Caki2 (cell line): ENCODE data around the gene LCE7A. TPM values are rescaled to one million over a fixed set of nuclear protein-coding genes. Genes with fewer than 3 reads are reported as not detected.

Experiments
- DNase-seq: peaks from one replicate; pipeline ENCODE4 v3.0.0-alpha.2; 2015; ENCODE audit warnings: low read depth
- in situ Hi-C: cut with HindIII; loops from 2 replicates; pipeline ENCODE4 v1.10.0; 2016; ENCODE audit warnings: low sequenced_read_pairs, low pct_unique_long_range_greater_than_20kb, mixed read lengths
- total RNA-seq: library from RNA; depleted of rRNA; stranded (reverse); fragments of >200 nt; shearing (Covaris generic); gene quantifications from 2 replicates; pipeline ENCODE4 v1.2.3, GENCODE V29; 2014; ENCODE audit warnings: low replicate concordance

Gene LCE7A
- total RNA-seq, 1 experiment from 2014 or later: not detected

DNA sequence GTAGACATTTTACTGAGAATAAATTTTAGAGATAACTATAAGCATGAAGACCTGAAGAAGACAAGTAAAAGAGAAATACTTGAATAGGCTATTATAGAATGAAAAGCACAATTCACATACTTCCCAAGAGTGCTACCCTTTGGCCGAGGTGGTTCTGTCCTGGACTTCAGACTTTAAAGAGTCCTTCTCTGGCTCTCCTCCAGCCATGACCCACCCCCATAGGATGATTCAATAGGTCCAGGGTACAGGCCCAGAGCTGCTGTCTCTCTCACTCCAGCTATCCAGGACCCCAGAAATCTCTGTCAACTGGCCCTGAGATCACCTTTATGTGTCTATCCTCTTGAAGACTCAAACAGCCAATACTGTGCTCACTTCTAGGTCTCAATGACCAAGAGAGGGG, 17.0 kb downstream of the LCE7A start:
- no peak for DNase-seq
- in situ Hi-C loops: no loop called here

GRCh38 chr1:152878042-152878441, 18.2 kb downstream of the LCE7A start, which contains the start of gene SMCP:
Gene SMCP (plus strand): TSS chr1:152878322. CDS start chr1:152884423, 6,101 bp downstream.
- in situ Hi-C loops: no loop called here

DNA sequence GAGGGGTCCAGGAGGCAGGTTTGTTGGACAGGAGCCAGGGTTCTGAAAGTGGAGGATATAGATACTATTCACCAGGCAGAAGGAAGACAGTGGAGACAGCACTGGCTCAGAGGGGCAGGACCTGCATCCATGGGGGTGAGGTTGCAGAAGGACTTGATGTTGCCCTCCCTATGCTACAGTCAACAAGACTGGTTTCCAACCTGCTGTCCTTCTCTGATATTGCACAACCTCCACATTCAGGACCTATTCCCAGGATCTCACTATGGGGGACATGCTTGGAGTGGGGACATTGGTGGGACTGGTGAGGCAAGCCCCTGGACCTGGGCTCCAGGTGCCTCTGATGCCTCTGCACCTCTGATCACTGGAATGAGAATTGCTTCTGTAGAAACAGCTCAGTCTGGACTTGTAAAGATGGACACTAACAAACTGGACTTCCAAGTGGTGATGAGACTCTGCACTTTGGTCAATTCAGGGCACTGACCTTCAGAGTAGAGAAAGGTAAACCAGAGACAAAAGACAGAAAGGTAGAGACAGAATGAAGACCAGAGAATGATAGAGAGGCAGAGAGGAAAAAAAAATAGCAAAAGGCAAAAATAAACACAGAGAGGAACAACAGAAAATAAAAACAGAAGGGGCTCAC, 19.9 kb downstream of the LCE7A start:
- in situ Hi-C loops: no loop called here
- no peak for DNase-seq

More at GRCh38 chr1:152878042-152878441, 18.2 kb downstream of the LCE7A start, which contains the start of gene SMCP:
- DNase-seq: no peak

DNA sequence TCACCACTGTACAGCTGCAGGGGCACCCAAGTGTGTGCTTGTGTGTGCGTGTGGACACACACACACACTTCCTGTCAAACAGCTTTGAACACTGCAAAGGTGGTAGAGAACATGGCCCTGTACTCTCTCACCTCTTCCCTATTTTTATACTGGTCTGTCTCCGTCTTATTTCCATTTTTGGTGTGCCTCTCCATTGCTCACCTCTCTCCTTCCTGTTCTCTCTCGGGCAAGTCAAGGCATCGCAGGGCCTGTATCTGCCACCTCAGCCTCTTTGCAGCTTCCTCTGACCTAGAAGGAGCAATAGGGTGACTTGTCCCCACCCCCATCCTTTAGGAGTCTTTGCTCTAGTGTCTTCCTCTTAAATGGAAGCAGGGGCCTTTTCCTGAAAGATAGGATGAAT, 20.5 kb downstream of the LCE7A start:
- no peak for DNase-seq
- in situ Hi-C loops: no loop called here

- no peak for DNase-seq
- in situ Hi-C loops: no loop called here
These were observed 21.1 kb downstream of the LCE7A start for GRCh38 chr1:152880907-152881306.

- in situ Hi-C loops: no loop called here
- no peak for DNase-seq
These were observed 24.3 kb downstream of the LCE7A start for GRCh38 chr1:152884085-152884484.

GRCh38 chr1:152884506-152884905, 24.7 kb downstream of the LCE7A start:
- DNase-seq: no peak
- in situ Hi-C loops: no loop called here

DNA sequence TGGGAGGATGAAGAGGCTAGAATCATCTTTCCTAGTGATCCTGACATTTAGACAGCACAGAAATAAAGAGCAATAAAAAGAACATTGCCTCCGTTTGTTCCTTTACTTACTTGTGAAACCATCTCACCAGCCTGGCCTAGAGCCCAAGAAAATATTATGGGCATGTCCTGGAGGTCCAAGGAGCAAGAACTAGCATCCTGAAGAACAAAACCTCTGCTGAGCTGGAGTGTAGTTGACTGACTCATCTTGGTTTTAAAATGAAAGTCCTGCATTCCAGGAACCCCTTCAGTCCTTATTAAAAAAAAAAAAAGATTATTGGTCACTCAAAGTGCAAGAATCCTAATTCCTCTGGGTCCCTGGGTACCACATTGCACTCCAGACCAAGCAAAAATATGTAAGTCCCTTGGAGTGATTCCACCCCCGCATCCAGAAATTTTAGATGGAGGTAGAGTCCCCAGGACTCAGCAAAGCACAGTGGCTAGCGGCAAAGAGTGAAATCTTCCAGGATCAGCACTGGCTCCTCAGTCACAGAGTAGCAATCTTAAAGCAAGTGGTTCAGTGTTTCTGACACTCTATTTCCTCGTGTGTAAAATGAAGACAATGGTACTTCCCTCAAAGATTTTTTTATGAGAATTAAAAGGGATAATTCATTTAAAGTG, 25.3 kb downstream of the LCE7A start:
- DNase-seq: no peak
- in situ Hi-C loops: no loop called here

GRCh38 chr1:152886085-152886484, 26.3 kb downstream of the LCE7A start:
- DNase-seq: no peak
- in situ Hi-C loops: no loop called here

DNA sequence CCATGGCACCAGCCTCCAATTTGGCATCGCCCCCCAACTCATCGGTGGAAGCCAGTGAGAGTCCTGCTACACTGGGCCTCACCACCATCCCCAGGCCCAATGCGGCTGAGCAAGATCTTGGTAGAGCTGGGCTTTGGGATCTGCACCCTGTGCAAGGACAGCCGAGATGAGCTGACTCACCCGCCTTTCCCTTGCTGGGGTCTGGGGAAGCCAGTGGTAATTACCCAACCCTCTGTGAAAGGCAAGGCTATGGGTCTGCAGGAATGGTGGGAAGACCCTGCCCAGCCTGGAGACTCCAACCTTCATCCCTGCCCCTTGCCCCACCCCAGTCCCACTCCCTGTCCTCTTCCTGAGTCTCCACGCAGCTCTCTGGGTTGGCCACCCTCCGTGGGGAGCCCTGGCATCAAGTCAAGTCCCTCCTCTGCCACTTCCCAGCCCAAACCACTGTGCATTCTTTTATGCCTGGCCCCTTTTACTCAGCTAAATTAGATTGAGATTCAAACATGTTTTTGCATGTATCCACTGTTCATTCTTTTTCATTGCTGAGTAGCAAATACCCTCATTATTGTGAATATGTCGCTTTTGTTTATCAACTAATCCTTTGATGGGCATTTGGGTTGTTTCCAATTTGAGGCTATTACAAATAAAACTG, 27.1 kb downstream of the LCE7A start:
- in situ Hi-C loops: no loop called here
- no peak for DNase-seq

DNA sequence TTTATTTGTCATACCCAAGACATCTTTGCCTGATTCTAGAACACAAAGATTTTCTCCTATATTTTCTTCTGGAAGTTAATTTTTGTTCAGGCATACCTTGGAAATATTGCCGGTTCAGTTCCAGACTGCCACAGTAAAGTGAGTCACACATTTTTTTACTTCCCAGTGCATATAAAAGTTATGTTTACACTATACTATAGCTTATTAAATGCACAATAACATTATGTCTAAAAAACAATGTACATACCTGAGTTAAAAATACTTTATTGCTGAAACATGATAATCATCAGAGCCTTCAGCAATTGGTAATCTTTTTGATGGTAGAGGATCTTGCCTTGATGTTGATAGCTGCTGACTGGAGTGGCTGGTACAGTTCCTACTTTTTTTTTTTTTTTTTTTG, 28.3 kb downstream of the LCE7A start:
- in situ Hi-C loops: no loop called here
- DNase-seq: no peak

DNA sequence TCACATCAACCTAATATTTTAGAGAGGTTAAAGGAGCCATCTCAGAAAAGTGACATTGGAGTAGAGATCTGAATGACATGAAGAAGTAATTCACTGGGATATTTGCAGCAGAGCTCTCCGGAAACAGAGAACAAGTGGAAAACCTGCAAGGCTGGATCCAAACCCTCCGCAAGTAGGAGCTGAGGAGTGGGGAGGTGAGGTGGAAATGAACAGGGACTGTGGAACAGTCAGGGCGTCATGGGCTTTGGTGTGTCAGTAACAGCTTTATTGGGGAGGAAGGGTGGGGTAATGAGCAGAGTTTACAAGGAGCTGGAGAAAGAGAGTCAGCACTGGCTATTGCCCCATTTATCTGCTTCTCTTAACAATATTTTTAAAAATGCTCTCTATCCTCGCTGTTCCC, 39.2 kb downstream of the LCE7A start:
- in situ Hi-C loops: no loop called here

DNA sequence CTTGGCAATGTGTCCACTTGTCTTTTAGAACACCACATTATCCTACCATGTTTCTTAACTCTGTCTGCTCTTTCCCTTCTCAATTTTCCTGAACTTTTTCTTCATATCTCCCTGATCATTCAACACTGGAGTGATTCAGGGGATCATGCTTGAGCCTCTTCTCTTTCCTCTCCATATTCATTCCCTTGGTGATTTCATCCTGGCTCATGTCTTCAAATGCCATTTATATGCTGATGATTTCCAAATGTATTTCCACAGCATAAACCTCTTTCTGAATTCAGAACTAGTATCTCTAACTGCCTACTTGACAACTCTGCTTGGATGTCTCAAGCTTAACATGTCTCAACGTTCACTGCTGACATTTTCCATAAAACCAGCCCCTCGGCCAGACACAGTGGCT, 40.1 kb downstream of the LCE7A start:
- in situ Hi-C loops: no loop called here
- DNase-seq: no peak

More for the DNA sequence above, 39.2 kb downstream of the LCE7A start:
- DNase-seq: no peak

DNA sequence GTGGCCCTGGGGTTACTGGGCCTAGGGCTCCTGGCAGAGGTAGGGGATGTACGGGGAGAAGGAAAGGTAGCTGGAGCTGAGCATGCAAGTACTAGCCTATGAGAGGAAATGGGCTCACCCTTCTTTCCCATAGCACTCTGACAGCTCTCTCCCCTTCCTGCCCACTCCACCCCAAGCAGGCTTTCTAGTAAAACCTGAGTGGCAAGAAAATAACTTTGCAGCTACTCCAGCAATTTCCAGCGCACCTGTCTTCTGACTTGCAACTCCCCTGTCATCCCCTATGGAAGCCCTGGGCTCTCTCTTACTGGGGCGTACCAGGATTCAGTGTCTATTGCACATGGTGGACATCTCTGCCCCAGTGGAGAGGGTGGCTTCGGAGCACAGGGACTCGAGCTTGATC, 41.8 kb downstream of the LCE7A start:
- in situ Hi-C loops: no loop called here
- no peak for DNase-seq

DNA sequence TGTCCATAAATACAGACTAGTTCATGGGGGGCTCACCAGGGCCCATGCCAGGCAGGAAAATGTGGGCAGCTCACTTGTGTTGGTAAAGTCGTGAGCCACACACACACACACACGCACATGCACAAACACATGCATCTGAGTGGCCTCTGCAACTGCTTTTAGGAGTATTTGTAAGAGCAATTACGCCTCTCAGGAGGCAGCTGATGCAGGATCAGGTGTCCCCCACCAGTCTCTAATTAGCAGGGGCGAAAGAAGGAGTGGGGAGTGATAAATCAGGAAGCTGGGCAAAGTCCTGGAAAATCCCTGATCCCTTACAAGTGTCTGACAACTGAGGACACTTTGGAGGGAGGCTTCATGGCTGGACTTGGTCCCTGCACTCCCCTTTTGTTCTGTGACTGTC, 42.8 kb downstream of the LCE7A start:
- no peak for DNase-seq
- in situ Hi-C loops: no loop called here

DNA sequence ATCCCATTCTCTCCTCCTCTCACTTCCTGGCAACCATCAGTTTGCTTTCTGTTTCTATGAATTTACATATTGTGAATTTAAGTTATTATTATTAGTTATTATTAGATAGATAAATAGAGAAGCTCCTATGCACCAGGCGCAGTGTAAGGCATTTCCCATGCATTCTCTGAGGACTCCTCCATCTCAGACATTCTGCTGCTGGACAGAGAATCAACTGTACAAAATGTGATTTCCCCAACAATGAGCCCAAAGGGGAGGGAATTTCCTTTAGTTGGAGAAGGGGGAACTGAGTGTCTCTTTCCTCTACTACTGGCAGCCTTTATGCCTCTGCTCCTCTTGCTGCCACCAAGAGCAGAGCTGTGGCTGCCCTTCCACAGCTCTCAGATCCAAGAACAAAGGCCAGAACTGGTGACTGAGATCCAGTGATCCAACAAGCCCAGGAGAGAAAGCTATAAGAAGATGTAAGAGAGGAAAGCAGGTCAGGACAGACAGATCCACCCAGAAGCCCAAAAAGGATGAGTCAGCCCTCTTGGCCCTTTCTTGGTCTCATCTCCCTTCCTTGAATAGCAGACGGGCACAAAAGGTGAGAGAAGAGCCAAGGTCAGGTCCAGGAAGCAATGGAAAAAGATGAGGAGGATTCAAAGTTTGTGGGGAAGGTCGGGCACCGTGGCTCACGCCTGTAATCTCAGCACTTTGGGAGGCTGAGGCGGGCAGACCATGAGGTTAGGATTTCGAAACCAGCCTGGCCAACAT, 45.1 kb downstream of the LCE7A start:
- no peak for DNase-seq
- in situ Hi-C loops: no loop called here

DNA sequence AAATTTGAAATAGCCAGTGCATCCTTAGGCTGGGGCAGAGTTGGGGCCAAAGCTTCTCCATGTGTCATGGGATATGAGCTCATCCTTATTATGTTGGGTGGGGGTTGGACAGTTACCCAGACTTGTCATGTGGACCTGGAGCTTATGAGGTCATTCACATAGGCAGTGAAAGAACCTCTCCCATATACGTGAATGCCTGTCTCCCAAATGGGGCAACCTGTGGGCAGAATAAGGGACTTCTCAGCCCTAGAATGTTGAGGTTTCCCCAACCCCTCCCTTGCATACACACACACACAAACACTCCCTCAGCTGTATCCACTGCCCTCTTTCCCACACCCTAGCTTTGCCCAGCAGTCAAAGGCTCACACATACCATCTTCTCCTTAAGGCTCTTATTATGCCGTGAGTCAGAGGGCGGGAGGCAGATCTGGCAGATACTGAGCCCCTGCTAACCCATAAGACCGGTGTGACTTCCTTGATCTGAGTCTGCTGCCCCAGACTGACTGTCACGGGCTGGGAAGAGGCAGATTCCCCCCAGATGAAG, 46.3 kb downstream of the LCE7A start:
- peak; percentile 25 for DNase-seq
- in situ Hi-C loops: no loop called here

DNA sequence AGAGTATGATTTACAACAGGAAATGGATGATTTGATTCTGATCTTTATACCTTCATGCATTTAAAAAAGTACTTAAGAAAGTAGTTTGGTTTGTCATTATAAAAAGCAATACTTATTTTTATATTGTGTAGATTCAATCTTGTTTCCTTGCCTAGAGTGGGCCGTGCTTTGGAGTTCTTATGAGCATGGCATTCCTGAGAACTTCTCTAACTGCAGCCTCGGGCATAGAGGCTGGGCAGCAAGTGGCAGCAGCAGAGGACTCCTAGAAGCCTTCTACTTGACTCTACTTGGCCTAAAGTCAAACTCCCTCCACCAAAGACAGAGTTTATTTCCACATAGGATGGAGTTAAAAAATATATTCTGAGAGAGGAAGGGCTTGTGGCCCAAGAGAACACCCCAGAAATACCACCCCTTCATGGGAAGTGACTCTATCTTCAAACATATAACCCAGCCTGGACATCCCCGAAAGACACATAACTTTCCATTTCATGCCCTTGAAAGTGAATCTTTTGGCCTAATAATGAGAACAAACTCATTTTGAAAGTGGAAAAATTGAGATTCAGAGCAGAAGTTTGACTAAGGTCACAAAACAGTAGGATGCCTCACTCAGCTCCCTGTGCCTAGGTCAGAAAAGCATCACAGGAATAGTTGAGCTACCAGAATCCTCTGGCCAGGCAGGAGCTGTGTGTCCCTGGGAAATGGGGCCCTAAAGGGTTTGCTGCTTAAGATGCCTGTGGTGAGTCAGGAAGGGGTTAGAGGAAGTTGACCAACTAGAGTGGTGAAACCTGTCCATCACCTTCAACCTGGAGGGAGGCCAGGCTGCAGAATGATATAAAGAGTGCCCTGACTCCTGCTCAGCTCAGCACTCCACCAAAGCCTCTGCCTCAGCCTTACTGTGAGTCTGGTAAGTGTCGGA, 48.1 kb downstream of the LCE7A start, which contains the start of gene IVL:
Gene IVL (plus strand): TSS at position 861 of the 916 bp plus-strand sequence. CDS start 1,252 bp downstream, outside the sequence.
- in situ Hi-C loops: no loop called here
- DNase-seq: no peak
